K562 (cell line): ENCODE data around the gene ITPR2. TPM values are rescaled to one million over a fixed set of nuclear protein-coding genes. Genes with fewer than 3 reads are reported as not detected.

Source experiments
- BRD9 ChIP-seq: fragments of 450-650 bp; IDR thresholded peaks from 2 replicates; pipeline ENCODE4 v1.6.1; 2018; ENCODE audit warnings: low read depth; ENCODE audit not compliant: partially characterized antibody
- CBX1 ChIP-seq: sonication (generic); IDR thresholded peaks from 2 replicates; pipeline ENCODE4 v1.6.1; 2016; ENCODE audit warnings: antibody characterized with exemption, low read depth, mild to moderate bottlenecking
- CBX3 ChIP-seq, 2 experiments: IDR thresholded peaks; 1 replicate in 1 of 2; 2 replicates in 1 of 2; pipeline ENCODE4 v1.6.1; 2012; ENCODE audit warnings: inconsistent platforms in 2 of 2, low read length in 2 of 2, borderline replicate concordance in 1 of 2, control low read depth in 1 of 2
- E2F5 ChIP-seq: sonication (generic); formaldehyde crosslinking; IDR thresholded peaks from 2 replicates; pipeline ENCODE4 v1.8.0; 2022; ENCODE audit warnings: mild to moderate bottlenecking, missing genetic modification reagents
- ELK1 ChIP-seq: sonication (generic); formaldehyde crosslinking; IDR thresholded peaks from 2 replicates; pipeline ENCODE4 v1.8.1; 2022; ENCODE audit warnings: missing genetic modification reagents
- EP300 ChIP-seq: IDR thresholded peaks from 2 replicates; pipeline ENCODE4 v1.6.1; 2012; ENCODE audit warnings: low read length, improper control_type of control experiment
- EWSR1 ChIP-seq: fragments of 450-650 bp; IDR thresholded peaks from 2 replicates; pipeline ENCODE4 v1.6.1; 2018; ENCODE audit warnings: borderline replicate concordance, mild to moderate bottlenecking, low read depth, moderate library complexity; ENCODE audit not compliant: partially characterized antibody
- GTF2E2 ChIP-seq: fragments of 200-800 bp; sonication (Bioruptor generic); IDR thresholded peaks from 2 replicates; pipeline ENCODE4 v1.6.1; 2016; ENCODE audit warnings: missing genetic modification characterization, missing compliant biosample characterization
- HES1 ChIP-seq: fragments of 450-650 bp; IDR thresholded peaks from 2 replicates; pipeline ENCODE4 v1.6.1; 2016; ENCODE audit warnings: low read depth, mild to moderate bottlenecking, moderate library complexity
- NEUROD1 ChIP-seq: fragments of 150-350 bp; IDR thresholded peaks from 2 replicates; pipeline ENCODE4 v1.6.1; 2014; ENCODE audit warnings: borderline replicate concordance, low read length, low read depth; ENCODE audit not compliant: partially characterized antibody
- PTTG1 ChIP-seq: fragments of 450-650 bp; IDR thresholded peaks from 2 replicates; pipeline ENCODE4 v1.6.1; 2016; ENCODE audit warnings: low read depth, mild to moderate bottlenecking, missing genetic modification characterization, missing compliant biosample characterization
- SMARCB1 ChIP-seq: IDR thresholded peaks from 2 replicates; pipeline ENCODE4 v1.6.1; 2011; ENCODE audit warnings: improper control_type of control experiment, low read depth; ENCODE audit not compliant: insufficient read length
- SPI1 ChIP-seq: IDR thresholded peaks from 2 replicates; pipeline ENCODE4 v1.6.1; 2011; ENCODE audit warnings: low read depth, low read length, control low read depth, borderline replicate concordance
- ZBTB1 ChIP-seq: sonication (generic); formaldehyde crosslinking; IDR thresholded peaks from 2 replicates; pipeline ENCODE4 v1.8.1; 2023; ENCODE audit warnings: missing genetic modification reagents, low read depth, mild to moderate bottlenecking, borderline replicate concordance
- ZBTB12 ChIP-seq: fragments of 250-450 bp; sonication (Bioruptor Pico); IDR thresholded peaks from 2 replicates; pipeline ENCODE4 v1.4.0; 2020
- ZBTB34 ChIP-seq: fragments of 250-450 bp; sonication (Bioruptor Pico); IDR thresholded peaks from 2 replicates; pipeline ENCODE4 v1.8.0; 2021; ENCODE audit warnings: mild to moderate bottlenecking, moderate library complexity
- ZFP30 ChIP-seq: fragments of 250-450 bp; sonication (Bioruptor Pico); IDR thresholded peaks from 2 replicates; pipeline ENCODE4 v1.8.0; 2022; ENCODE audit warnings: moderate library complexity, mild to moderate bottlenecking, inconsistent platforms, borderline replicate concordance
- ZKSCAN8 ChIP-seq: fragments of 200-800 bp; sonication (Bioruptor generic); IDR thresholded peaks from 2 replicates; pipeline ENCODE4 v1.6.1; 2016; ENCODE audit warnings: missing genetic modification characterization, missing compliant biosample characterization
- ZNF12 ChIP-seq: sonication (generic); formaldehyde crosslinking; IDR thresholded peaks from 2 replicates; pipeline ENCODE4 v1.4.0; 2020; ENCODE audit warnings: mild to moderate bottlenecking, missing genetic modification reagents
- ZNF436 ChIP-seq: fragments of 250-450, 450-650 bp; sonication (Bioruptor Pico); formaldehyde crosslinking; IDR thresholded peaks from 2 replicates; pipeline ENCODE4 v1.7.0; 2020; ENCODE audit warnings: mild to moderate bottlenecking
- ZNF445 ChIP-seq: fragments of 250-450 bp; sonication (Bioruptor Pico); IDR thresholded peaks from 2 replicates; pipeline ENCODE4 v1.4.0; 2020; ENCODE audit warnings: low read depth, mild to moderate bottlenecking, moderate library complexity
- ZNF699 ChIP-seq: fragments of 250-450 bp; sonication (Bioruptor Pico); IDR thresholded peaks from 2 replicates; pipeline ENCODE4 v1.8.0; 2021; ENCODE audit warnings: mild to moderate bottlenecking, moderate library complexity; ENCODE audit not compliant: insufficient replicate concordance
- ZNF764 ChIP-seq: fragments of 250-450 bp; sonication (Bioruptor Pico); IDR thresholded peaks from 2 replicates; pipeline ENCODE4 v1.4.0; 2020; ENCODE audit warnings: low read depth, mild to moderate bottlenecking, moderate library complexity
- ZNF830 ChIP-seq: fragments of 250-450 bp; sonication (Bioruptor Pico); IDR thresholded peaks from 2 replicates; pipeline ENCODE4 v1.5.0; 2021; ENCODE audit warnings: mild to moderate bottlenecking
- polyA plus RNA-seq, 8 experiments: library from polyadenylated mRNA; depleted of rRNA in 4 of 8; stranded (reverse) in 5 of 8; unstranded in 3 of 8; fragments of >200 nt; fragmentation: Nextera tagmentation in 2 of 8; fragmentation: Illumina TruSeq in 1 of 8; extraction: Ambion mirVana in 2 of 8; extraction: Trizol in 1 of 8; gene quantifications; 2 replicates each; pipeline versions ENCODE4 v1.2.1 to v1.2.3, GENCODE V29; 2011 to 2014; ENCODE audit warnings: inconsistent platforms in 1 of 8, missing spikeins in 1 of 8
- total RNA-seq, 7 experiments: library from RNA; depleted of rRNA in 6 of 7; stranded (reverse); fragments of >200 nt in 6 of 7; fragmentation: Illumina TruSeq in 2 of 7; extraction: Trizol in 2 of 7; gene quantifications; 2 replicates each; pipeline versions ENCODE4 v1.2.1 to v1.2.3, GENCODE V29; 2011 to 2021; ENCODE audit warnings: low replicate concordance in 1 of 7

Gene ITPR2
- total and polyA plus RNA-seq, 9 of the 15 experiments (the other 6 are each of a cell fraction or from before 2014, with no cell fraction given): 0.21 to 3.3 (median 0.95) TPM

GRCh38 chr12:26455936-26456574 lies 376.9 kb downstream of the ITPR2 start (continued):
- TF ChIP-seq ELK1 (CRISPR knock-in tag): no peak
- TF ChIP-seq EWSR1: no peak
- no peak for TF ChIP-seq EP300
- no peak for TF ChIP-seq ZNF830 (CRISPR knock-in tag)
- TF ChIP-seq ZNF445 (CRISPR knock-in tag): 0 out of 2 replicates have a peak, but pooled peaks have one; percentile 74
- no peak for TF ChIP-seq SPI1
- TF ChIP-seq ZBTB1 (CRISPR knock-in tag): no peak
- no peak for TF ChIP-seq ZNF699 (CRISPR knock-in tag)
- no peak for TF ChIP-seq ZNF436 (CRISPR knock-in tag)
- no peak for TF ChIP-seq ZBTB34
- TF ChIP-seq NEUROD1: no peak
- TF ChIP-seq ZNF12 (CRISPR knock-in tag): no peak
- no peak for TF ChIP-seq GTF2E2 (tag)
- no peak for TF ChIP-seq ZNF764 (CRISPR knock-in tag)
- TF ChIP-seq CBX1: no peak
- TF ChIP-seq ZBTB12 (CRISPR knock-in tag): peak; percentile 61
- TF ChIP-seq ZFP30: no peak
- no peak for TF ChIP-seq CBX3 (IDR thresholded peaks at IDR 0.05; ENCODE audit: borderline replicate concordance in 1 of 2, low read length in 2 of 2)
- TF ChIP-seq PTTG1 (tag): peak; percentile 63; the same call in 1 of the 2 replicates
- no peak for TF ChIP-seq E2F5 (CRISPR knock-in tag)
- no peak for TF ChIP-seq HES1
- TF ChIP-seq BRD9: no peak
- no peak for TF ChIP-seq SMARCB1
- peak; percentile 29; the same call in 1 of the 2 replicates for TF ChIP-seq ZKSCAN8
